ENCODE measurements around the gene SERPINB10.

Gene SERPINB10

GRCh38 chr18:63907664-63908063 is at the start of gene SERPINB10:
TSS of gene SERPINB10 (plus strand) at chr18:63907958. CDS start at chr18:63915511, 7,553 bp downstream.
- no peak for DNase-seq (ENCODE audit: low read depth)

GRCh38 chr18:63858456-63858855 is 49.3 kb upstream of the SERPINB10 start:
- DNase-seq (ENCODE audit: low read depth) = no peak

- no peak for DNase-seq (ENCODE audit: low read depth)
Observed at GRCh38 chr18:63859781-63860475, 47.8 kb upstream of the SERPINB10 start.

- DNase-seq (ENCODE audit: low read depth) = no peak
Observed at GRCh38 chr18:63860531-63860930, 47.2 kb upstream of the SERPINB10 start.

- no peak for DNase-seq (ENCODE audit: low read depth)
Observed at GRCh38 chr18:63867368-63868125, 40.2 kb upstream of the SERPINB10 start.

- no peak for DNase-seq (ENCODE audit: low read depth)
Observed at GRCh38 chr18:63868546-63868945, 39.2 kb upstream of the SERPINB10 start.

- no peak for DNase-seq (ENCODE audit: low read depth)
Observed at GRCh38 chr18:63869374-63869773, 38.4 kb upstream of the SERPINB10 start.

GRCh38 chr18:63869851-63870250 is 37.9 kb upstream of the SERPINB10 start:
- DNase-seq (ENCODE audit: low read depth) = no peak

GRCh38 chr18:63871836-63872235 is 35.9 kb upstream of the SERPINB10 start:
- DNase-seq (ENCODE audit: low read depth) = no peak

- DNase-seq (ENCODE audit: low read depth) = no peak
Observed at GRCh38 chr18:63872586-63872985, 35.2 kb upstream of the SERPINB10 start.

GRCh38 chr18:63878343-63878742 is 29.4 kb upstream of the SERPINB10 start:
- peak; percentile 68 for DNase-seq (ENCODE audit: low read depth)

- DNase-seq (ENCODE audit: low read depth) = no peak
Observed at GRCh38 chr18:63878925-63879324, 28.8 kb upstream of the SERPINB10 start.

- DNase-seq (ENCODE audit: low read depth) = no peak
Observed at GRCh38 chr18:63879709-63880108, 28.0 kb upstream of the SERPINB10 start.

GRCh38 chr18:63881851-63882250 is 25.9 kb upstream of the SERPINB10 start:
- no peak for DNase-seq (ENCODE audit: low read depth)

- DNase-seq (ENCODE audit: low read depth) = peak; percentile 66
Observed at GRCh38 chr18:63882333-63883141, 25.2 kb upstream of the SERPINB10 start.

- no peak for DNase-seq (ENCODE audit: low read depth)
Observed at GRCh38 chr18:63883617-63884016, 24.1 kb upstream of the SERPINB10 start.

- no peak for DNase-seq (ENCODE audit: low read depth)
Observed at GRCh38 chr18:63887424-63887823, 20.3 kb upstream of the SERPINB10 start, which contains the start of gene SERPINB2. TSS of gene SERPINB2 (plus strand) at chr18:63887705. CDS start at chr18:63891445, 3,740 bp downstream.

GRCh38 chr18:63888470-63889190 is 19.1 kb upstream of the SERPINB10 start:
- DNase-seq (ENCODE audit: low read depth) = no peak

GRCh38 chr18:63889626-63890025 is 18.1 kb upstream of the SERPINB10 start:
- no peak for DNase-seq (ENCODE audit: low read depth)

- DNase-seq (ENCODE audit: low read depth) = no peak
Observed at GRCh38 chr18:63890237-63890949, 17.4 kb upstream of the SERPINB10 start.

GRCh38 chr18:63890950-63891304 is 16.8 kb upstream of the SERPINB10 start:
- DNase-seq (ENCODE audit: low read depth) = no peak

Measured in fibroblast of the conjunctiva (primary cell).